ENCODE measurements around the gene ANKRD24.

DNA sequence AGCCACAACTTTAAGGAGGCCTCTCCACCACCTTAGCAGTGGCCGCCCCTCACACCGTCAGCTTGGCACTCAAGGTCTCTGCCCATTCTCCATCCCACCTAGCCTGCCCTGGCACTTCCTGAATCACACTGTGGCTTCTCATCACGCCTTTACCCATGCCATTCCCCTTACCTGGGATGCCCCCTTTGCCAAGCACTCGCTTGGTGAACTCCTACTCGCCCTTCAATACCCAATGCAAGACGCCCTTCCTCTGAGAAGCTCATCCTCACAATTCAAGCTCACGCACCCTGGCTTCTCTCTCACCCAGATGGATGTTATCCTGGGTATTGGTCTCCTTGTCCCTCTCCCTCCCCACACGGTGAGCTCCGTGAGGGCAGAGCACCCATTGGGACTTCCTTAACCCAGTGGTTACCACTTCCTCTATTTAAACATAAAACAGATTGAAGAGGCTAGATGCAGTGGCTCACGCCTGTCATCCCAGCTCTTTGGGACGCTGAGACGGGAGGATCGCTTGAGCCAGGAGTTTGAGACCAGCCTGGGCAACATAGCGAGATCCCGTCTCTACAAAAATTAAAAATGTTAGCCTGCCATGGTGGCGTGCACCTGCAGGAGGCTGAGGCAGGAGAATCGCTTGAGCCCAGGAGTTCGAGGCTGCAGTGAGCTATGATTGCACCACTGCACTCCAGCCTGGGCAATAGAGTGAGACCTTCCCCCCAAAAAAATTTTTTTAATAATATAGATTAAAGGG is 83.9 kb downstream of the ANKRD24 start:
- TF ChIP-seq CTCF (IDR thresholded peaks at IDR 0.05), result no peak
- TF ChIP-seq ZFX (IDR thresholded peaks at IDR 0.05; ENCODE audit: borderline replicate concordance), result no peak

Data from 22Rv1 (cell line).